Endothelial cell (in vitro differentiated cells): ENCODE results near the gene TSPEAR. TPM values are rescaled to one million over a fixed set of nuclear protein-coding genes. Genes with fewer than 3 reads are reported as not detected.

ENCODE experiments used
- DNase-seq: peaks from one replicate; pipeline ENCODE4 v3.0.0; 2021; ENCODE audit warnings: low spot score
- H3K27ac Mint-ChIP-seq: one replicate; pipeline ENCODE4 v1.8.0; 2021; ENCODE audit warnings: mixed read lengths, inconsistent platforms; ENCODE audit not compliant: unreplicated experiment
- H3K27me3 Mint-ChIP-seq: one replicate; pipeline ENCODE4 v1.8.0; 2021; ENCODE audit warnings: mild to moderate bottlenecking, moderate library complexity, mixed read lengths, inconsistent platforms; ENCODE audit not compliant: unreplicated experiment
- H3K36me3 Mint-ChIP-seq: one replicate; pipeline ENCODE4 v1.8.0; 2021; ENCODE audit warnings: mild to moderate bottlenecking, low read depth, mixed read lengths, inconsistent platforms; ENCODE audit not compliant: unreplicated experiment
- H3K4me1 Mint-ChIP-seq: one replicate; pipeline ENCODE4 v1.8.0; 2021; ENCODE audit warnings: mild to moderate bottlenecking, mixed read lengths, inconsistent platforms; ENCODE audit not compliant: unreplicated experiment
- H3K4me3 Mint-ChIP-seq: one replicate; pipeline ENCODE4 v1.8.0; 2021; ENCODE audit warnings: mild to moderate bottlenecking, mixed read lengths, inconsistent platforms; ENCODE audit not compliant: unreplicated experiment
- H3K9me3 Mint-ChIP-seq: one replicate; pipeline ENCODE4 v1.8.0; 2021; ENCODE audit warnings: mixed read lengths, inconsistent platforms; ENCODE audit not compliant: unreplicated experiment
- CTCF ChIP-seq: fragments of 200-600 bp; sonication (generic); IDR thresholded peaks from one replicate; pipeline ENCODE4 v1.5.0; 2021; ENCODE audit warnings: antibody characterized with exemption; ENCODE audit not compliant: unreplicated experiment
- total RNA-seq: library from RNA; stranded (reverse); fragmentation: NEBNext Ultra II Directional; extraction: Animal tissue kit (Norgen Biotek cat#: 25700); gene quantifications from one replicate; pipeline ENCODE4 v1.2.1, GENCODE V29; 2021; ENCODE audit not compliant: unreplicated experiment

Gene TSPEAR
- total RNA-seq, 1 donor from 2014 or later: not detected

DNA sequence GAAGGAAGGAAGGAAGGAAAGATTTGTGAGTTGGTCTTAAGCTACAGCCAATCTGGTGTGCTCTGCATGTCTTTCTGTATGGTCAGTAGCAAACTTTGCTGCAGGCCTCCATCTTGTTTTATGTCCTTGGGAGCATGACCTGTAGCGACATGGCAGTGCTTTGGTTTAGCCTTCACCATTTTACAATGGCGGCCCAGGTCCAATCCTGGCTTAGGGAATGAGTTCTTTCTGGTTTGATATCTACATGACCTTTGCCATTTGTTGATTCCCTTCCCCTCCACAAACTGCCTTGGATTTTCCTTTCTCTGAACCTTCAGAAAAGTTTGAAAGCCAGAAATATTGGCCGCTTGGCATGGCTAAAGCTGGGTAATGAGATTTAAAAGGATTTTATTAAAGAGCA is 30.5 kb upstream of the TSPEAR start:
- H3K4me3 Mint-ChIP-seq: no peak overlapping the region
- no peak for TF ChIP-seq CTCF
- H3K36me3 Mint-ChIP-seq: peaks cover 17% of the 10 kb centered on the region
- H3K4me1 Mint-ChIP-seq: no peaks in the 10 kb centered on the region
- H3K9me3 Mint-ChIP-seq: peaks cover 17% of the 10 kb centered on the region
- H3K27me3 Mint-ChIP-seq: peaks cover 9% of the 10 kb centered on the region
- H3K27ac Mint-ChIP-seq: no peak overlapping the region
- no peak for DNase-seq

- Mint-ChIP-seq H3K27me3 (peaks cover 9% of the 10 kb centered on the region), H3K27ac (no peak overlapping the region), H3K4me1 (no peaks in the 10 kb centered on the region), H3K36me3 (peaks cover 17% of the 10 kb centered on the region), H3K4me3 (no peak overlapping the region), H3K9me3 (peaks cover 18% of the 10 kb centered on the region)
- no peak for DNase-seq
- no peak for TF ChIP-seq CTCF
These were observed 29.4 kb upstream of the TSPEAR start for GRCh38 chr21:44740742-44741141.

- Mint-ChIP-seq H3K4me3 (no peak overlapping the region), H3K36me3 (peaks cover 17% of the 10 kb centered on the region), H3K27me3 (peaks cover 13% of the 10 kb centered on the region), H3K4me1 (no peaks in the 10 kb centered on the region), H3K9me3 (peaks cover 18% of the 10 kb centered on the region), H3K27ac (no peak overlapping the region)
- DNase-seq: no peak
- TF ChIP-seq CTCF: no peak
These were observed 27.9 kb upstream of the TSPEAR start for GRCh38 chr21:44739316-44739715.

DNA sequence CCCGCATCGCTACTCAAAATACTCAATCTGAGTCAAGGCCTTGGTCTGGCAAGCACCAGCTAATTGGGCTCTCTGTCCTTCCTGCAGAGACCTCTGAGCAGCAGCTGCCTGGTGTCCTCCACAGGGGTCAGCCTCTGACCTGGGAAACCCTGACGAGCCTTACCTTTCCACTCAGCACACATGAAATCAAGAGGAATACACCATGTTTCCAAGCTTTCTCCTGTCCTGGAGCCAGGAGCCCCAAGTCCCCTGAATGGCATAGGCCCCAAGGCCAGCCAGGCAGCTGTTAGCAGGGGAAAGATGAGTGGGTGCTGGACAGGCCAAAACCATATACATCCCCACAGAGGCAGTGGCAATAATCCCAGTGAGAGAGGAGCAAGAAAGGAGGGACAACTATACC is 27.2 kb upstream of the TSPEAR start:
- DNase-seq: no peak
- Mint-ChIP-seq H3K27ac (no peak overlapping the region), H3K9me3 (peaks cover 18% of the 10 kb centered on the region), H3K27me3 (peaks cover 13% of the 10 kb centered on the region), H3K36me3 (peaks cover 17% of the 10 kb centered on the region), H3K4me1 (no peaks in the 10 kb centered on the region), H3K4me3 (no peak overlapping the region)
- TF ChIP-seq CTCF: no peak

DNA sequence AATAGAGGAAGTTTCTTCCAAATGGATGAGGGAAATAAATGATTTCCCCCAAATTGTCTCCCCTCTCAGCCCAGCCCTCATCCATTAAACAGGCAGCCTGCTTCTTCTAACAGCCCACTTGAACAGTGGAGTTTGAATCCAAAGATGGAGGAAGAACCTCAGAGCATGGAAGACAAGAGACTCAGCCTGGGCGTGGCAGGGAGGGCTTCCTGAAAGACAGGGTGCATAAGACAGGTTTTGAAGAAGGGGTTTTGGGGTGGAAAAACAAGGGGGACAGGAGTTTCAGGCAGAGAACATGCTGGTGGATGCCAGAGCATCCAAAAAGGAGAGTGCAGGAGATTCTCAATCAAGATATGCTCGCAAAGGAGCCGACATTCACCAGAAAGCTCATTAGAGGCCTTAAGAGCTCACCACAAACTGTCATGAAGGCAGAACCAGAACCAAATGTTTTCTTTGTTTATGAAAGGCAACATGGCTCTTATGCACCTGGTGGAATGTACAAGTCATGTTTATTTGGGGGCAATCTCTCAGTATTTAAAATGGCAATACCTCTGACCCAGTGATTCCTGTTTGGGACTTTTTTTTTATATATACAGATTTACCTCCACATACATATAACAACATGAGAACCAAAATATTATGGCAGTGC is 26.5 kb upstream of the TSPEAR start:
- H3K27me3 Mint-ChIP-seq: peaks cover 13% of the 10 kb centered on the region
- H3K9me3 Mint-ChIP-seq: peaks cover 18% of the 10 kb centered on the region
- no peak overlapping the region for H3K4me3 Mint-ChIP-seq
- TF ChIP-seq CTCF: no peak
- no peak for DNase-seq
- peaks cover 17% of the 10 kb centered on the region for H3K36me3 Mint-ChIP-seq
- no peak overlapping the region for H3K27ac Mint-ChIP-seq
- H3K4me1 Mint-ChIP-seq: no peaks in the 10 kb centered on the region
